ENCODE measurements around the gene IRF2.

The IRF2 gene

DNA sequence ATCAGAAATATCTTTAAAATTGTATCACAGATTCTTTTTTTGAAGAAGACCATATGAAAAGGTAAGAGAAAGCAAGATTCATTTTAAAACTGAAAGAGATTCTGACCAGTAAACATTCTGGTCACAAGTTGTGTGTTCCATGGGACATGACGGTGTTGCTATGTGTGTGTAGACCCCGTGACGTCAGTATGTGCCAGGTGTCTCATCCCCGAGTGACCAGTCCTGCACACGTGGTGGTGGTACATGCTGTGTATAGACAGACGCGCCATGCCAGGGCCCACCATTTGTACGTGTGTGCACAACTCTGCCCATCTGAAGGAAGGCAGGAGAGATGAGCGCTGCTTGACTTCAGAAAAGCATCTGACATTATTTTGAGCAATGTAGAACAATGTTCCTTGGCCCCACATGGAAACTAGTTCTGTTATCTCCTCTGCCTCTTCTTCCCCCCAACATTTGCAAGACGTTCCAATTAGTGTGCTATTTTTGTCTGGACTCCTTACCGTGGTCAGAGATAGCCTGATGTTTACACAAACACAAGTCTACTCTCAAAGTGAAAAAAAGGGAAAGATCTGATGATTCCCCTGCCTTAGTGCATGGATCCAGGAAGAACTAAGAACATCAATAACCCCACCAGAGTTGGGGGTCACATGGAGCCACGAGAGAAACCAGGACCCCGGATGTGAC lies 51.2 kb downstream of the IRF2 start:
- H3K9ac ChIP-seq (ENCODE audit: low read length) = no peak overlapping the region
- peaks cover 18% of the 10 kb centered on the region for H3K36me3 ChIP-seq (replicated peaks; ENCODE audit: insufficient read depth, low read length)
- H2AFZ ChIP-seq (ENCODE audit: low read length) = no peak overlapping the region
- no peak overlapping the region for H3K4me3 ChIP-seq (ENCODE audit: low read length)
- H4K20me1 ChIP-seq (ENCODE audit: insufficient read depth, low read length) = no peaks in the 10 kb centered on the region
- peaks cover 75% of the 10 kb centered on the region for H3K79me2 ChIP-seq (ENCODE audit: low read length)
- H3K9me3 ChIP-seq (replicated peaks; ENCODE audit: insufficient read depth, low read length) = no peaks in the 10 kb centered on the region
- peaks cover 69% of the 10 kb centered on the region for H3F3A ChIP-seq (ENCODE audit: insufficient read depth, low read length)
- no peaks in the 10 kb centered on the region for H3K9me2 ChIP-seq (replicated peaks; ENCODE audit: insufficient read depth, low read length)
- peaks cover 93% of the 10 kb centered on the region for H3K4me1 ChIP-seq (ENCODE audit: low read length)
- H3K27me3 ChIP-seq (replicated peaks; ENCODE audit: insufficient read depth, low read length) = no peaks in the 10 kb centered on the region
- no peak for DNase-seq
- TF ChIP-seq EZH2phosphoT487 (IDR thresholded peaks at IDR 0.05; ENCODE audit: low read length) (no peak), CTCF (IDR thresholded peaks at IDR 0.05; ENCODE audit: low read length) (no peak), EZH2 (optimal IDR thresholded peaks at IDR 0.05; ENCODE audit: low read depth, low read length) (no peak)
- peak overlapping the region; percentile 68; the same call in 1 of the 2 replicates for H3K4me2 ChIP-seq (ENCODE audit: low read depth, low read length)
- H3K27ac ChIP-seq (ENCODE audit: low read length) = peak overlapping the region; percentile 96

GRCh38 chr4:184422378-184422777 lies 52.0 kb downstream of the IRF2 start:
- Histone ChIP-seq H3K4me1 (ENCODE audit: low read length) (peaks cover 93% of the 10 kb centered on the region), H3K9me3 (replicated peaks; ENCODE audit: insufficient read depth, low read length) (no peaks in the 10 kb centered on the region), H3K79me2 (ENCODE audit: low read length) (peaks cover 70% of the 10 kb centered on the region), H4K20me1 (ENCODE audit: insufficient read depth, low read length) (no peaks in the 10 kb centered on the region), H3K27ac (ENCODE audit: low read length) (peak overlapping the region; percentile 96), H3K4me3 (ENCODE audit: low read length) (peak overlapping the region; percentile 25; the same call in 1 of the 2 replicates), H3K4me2 (ENCODE audit: low read depth, low read length) (peak overlapping the region; percentile 68), H2AFZ (ENCODE audit: low read length) (no peak overlapping the region), H3K9ac (ENCODE audit: low read length) (peak overlapping the region; percentile 70), H3K27me3 (replicated peaks; ENCODE audit: insufficient read depth, low read length) (no peaks in the 10 kb centered on the region), H3K9me2 (replicated peaks; ENCODE audit: insufficient read depth, low read length) (no peaks in the 10 kb centered on the region), H3F3A (ENCODE audit: insufficient read depth, low read length) (peaks cover 69% of the 10 kb centered on the region), H3K36me3 (replicated peaks; ENCODE audit: insufficient read depth, low read length) (peaks cover 18% of the 10 kb centered on the region)
- DNase-seq = no peak
- TF ChIP-seq EZH2phosphoT487 (IDR thresholded peaks at IDR 0.05; ENCODE audit: low read length) (no peak), EZH2 (optimal IDR thresholded peaks at IDR 0.05; ENCODE audit: low read depth, low read length) (no peak), CTCF (IDR thresholded peaks at IDR 0.05; ENCODE audit: low read length) (no peak)

DNA sequence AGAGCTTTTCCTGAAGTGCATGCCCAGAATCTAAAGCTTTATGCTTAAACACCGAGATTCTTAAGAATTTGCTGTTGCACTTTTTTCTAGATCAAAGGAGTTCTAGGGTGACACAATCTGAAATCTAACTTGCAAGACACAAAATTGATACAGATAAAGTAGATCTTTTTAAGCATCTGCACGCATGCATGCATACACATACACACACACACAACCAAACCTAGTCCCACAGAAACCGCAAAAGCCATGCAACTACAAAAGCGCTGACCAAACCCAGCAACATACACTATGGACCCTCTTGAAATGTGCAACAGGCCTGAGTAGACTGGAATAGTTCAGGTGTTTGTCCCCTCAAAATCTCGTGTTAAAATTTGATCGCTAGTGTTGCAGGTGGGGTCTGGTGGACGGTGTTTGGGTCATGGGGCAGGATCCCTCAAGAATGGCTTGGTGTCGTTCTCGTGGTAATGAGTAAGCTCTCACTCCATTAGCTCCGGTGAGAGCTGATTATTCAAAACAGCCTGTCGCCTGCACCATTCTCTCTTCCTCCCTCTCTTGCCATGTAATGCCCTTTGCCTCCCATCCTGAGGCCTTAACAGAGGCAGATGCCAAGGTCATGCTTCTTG lies 52.7 kb downstream of the IRF2 start:
- Histone ChIP-seq H3K9ac (ENCODE audit: low read length) (peak overlapping the region; percentile 70), H4K20me1 (ENCODE audit: insufficient read depth, low read length) (no peaks in the 10 kb centered on the region), H3F3A (ENCODE audit: insufficient read depth, low read length) (peaks cover 67% of the 10 kb centered on the region), H3K4me2 (ENCODE audit: low read depth, low read length) (peak overlapping the region; percentile 68), H3K4me3 (ENCODE audit: low read length) (peak overlapping the region; percentile 25), H3K4me1 (ENCODE audit: low read length) (peaks cover 87% of the 10 kb centered on the region), H2AFZ (ENCODE audit: low read length) (no peak overlapping the region), H3K36me3 (replicated peaks; ENCODE audit: insufficient read depth, low read length) (peaks cover 18% of the 10 kb centered on the region), H3K27me3 (replicated peaks; ENCODE audit: insufficient read depth, low read length) (no peaks in the 10 kb centered on the region), H3K27ac (ENCODE audit: low read length) (peak overlapping the region; percentile 96), H3K79me2 (ENCODE audit: low read length) (peaks cover 67% of the 10 kb centered on the region), H3K9me3 (replicated peaks; ENCODE audit: insufficient read depth, low read length) (no peaks in the 10 kb centered on the region), H3K9me2 (replicated peaks; ENCODE audit: insufficient read depth, low read length) (no peaks in the 10 kb centered on the region)
- DNase-seq = peak; percentile 62
- no peak for TF ChIP-seq CTCF (IDR thresholded peaks at IDR 0.05; ENCODE audit: low read length)
